PFSK-1 (cell line): Measurements from ENCODE around the gene MTA3.

Experiments
- POLR2AphosphoS5 ChIP-seq: IDR thresholded peaks from 2 replicates; pipeline ENCODE4 v1.6.1; 2012; ENCODE audit warnings: low read depth, mild to moderate bottlenecking, control low read depth, low read length, moderate library complexity
- REST ChIP-seq, 2 experiments: IDR thresholded peaks; 2 replicates each; pipeline versions ENCODE4 v1.6.1 to v1.8.0; 2011 to 2012; ENCODE audit warnings: low read depth in 2 of 2, low read length in 2 of 2, control low read depth in 1 of 2, inconsistent platforms in 1 of 2, mild to moderate bottlenecking in 1 of 2, moderate library complexity in 1 of 2; ENCODE audit not compliant: insufficient read depth in 1 of 2
- SIN3A ChIP-seq: IDR thresholded peaks from 2 replicates; pipeline ENCODE4 v1.6.1; 2012; ENCODE audit warnings: mild to moderate bottlenecking, low read length, moderate library complexity, borderline replicate concordance; ENCODE audit not compliant: insufficient read depth
- TAF1 ChIP-seq: IDR thresholded peaks from 2 replicates; pipeline ENCODE4 v1.6.1; 2012; ENCODE audit warnings: low read length, control low read depth, borderline replicate concordance; ENCODE audit not compliant: insufficient read depth

- no peak for TF ChIP-seq POLR2AphosphoS5
- TF ChIP-seq TAF1 = no peak
- TF ChIP-seq REST (IDR thresholded peaks at IDR 0.05; ENCODE audit: insufficient read depth in 1 of 2, low read depth in 2 of 2, low read length in 2 of 2) = no peak
- TF ChIP-seq SIN3A = no peak
Observed at GRCh38 chr2:42783511-42783910, 215.1 kb downstream of the MTA3 start.
